GM21447 (cell line): ENCODE results near the gene NAAA.
"Not testable (repeated sequence)": the region's sequence is repeated elsewhere in the genome, so short reads cannot be mapped to it uniquely, and the experiment has no call there.

Experiments
- ATAC-seq: cut with Tn5 transposase; IDR thresholded peaks from one replicate; pipeline ENCODE4 v1.9.1; 2021; ENCODE audit not compliant: unreplicated experiment

The NAAA gene

GRCh38 chr4:75940692-75941253, at the start of gene NAAA:
Gene NAAA (minus strand): TSS chr4:75941013. CDS start chr4:75940949, 64 bp downstream.
- peak; percentile 75 for ATAC-seq

GRCh38 chr4:75989846-75990528, 49.2 kb upstream of the NAAA start:
- peak; percentile 4 for ATAC-seq

- ATAC-seq = no peak
These were observed 44.3 kb upstream of the NAAA start for GRCh38 chr4:75985116-75985515.

GRCh38 chr4:75980576-75980975, 39.8 kb upstream of the NAAA start:
- no peak for ATAC-seq

- no peak for ATAC-seq
These were observed 35.4 kb upstream of the NAAA start for GRCh38 chr4:75976177-75976576.

- ATAC-seq = no peak
These were observed 33.0 kb upstream of the NAAA start for GRCh38 chr4:75973766-75974165.

- no peak for ATAC-seq
These were observed 27.3 kb upstream of the NAAA start for GRCh38 chr4:75968084-75968483.

GRCh38 chr4:75963558-75963957, 22.7 kb upstream of the NAAA start:
- ATAC-seq = no peak

GRCh38 chr4:75962072-75962471, 21.3 kb upstream of the NAAA start:
- ATAC-seq = not testable (repeated sequence)

- not testable (repeated sequence) for ATAC-seq
These were observed 17.7 kb upstream of the NAAA start for GRCh38 chr4:75958546-75958945.

- not testable (repeated sequence) for ATAC-seq
These were observed 14.0 kb upstream of the NAAA start for GRCh38 chr4:75954811-75955210.

- no peak for ATAC-seq
These were observed 12.7 kb upstream of the NAAA start for GRCh38 chr4:75953509-75953908.

- ATAC-seq = no peak
These were observed 9.5 kb upstream of the NAAA start for GRCh38 chr4:75950213-75950815.

- ATAC-seq = peak; percentile 80
These were observed 8.1 kb upstream of the NAAA start for GRCh38 chr4:75948822-75949444.

GRCh38 chr4:75939890-75940691, 722 bp downstream of the NAAA start:
- peak; percentile 68 for ATAC-seq

- ATAC-seq = no peak
These were observed 5.2 kb downstream of the NAAA start for GRCh38 chr4:75935628-75936027.

- ATAC-seq = no peak
These were observed 10.7 kb downstream of the NAAA start for GRCh38 chr4:75930152-75930551.

- not testable (repeated sequence) for ATAC-seq
These were observed 15.9 kb downstream of the NAAA start for GRCh38 chr4:75924916-75925315.

- ATAC-seq = no peak
These were observed 16.4 kb downstream of the NAAA start for GRCh38 chr4:75924309-75924827.

GRCh38 chr4:75922588-75922987, 18.2 kb downstream of the NAAA start:
- ATAC-seq = no peak

- ATAC-seq = no peak
These were observed 18.9 kb downstream of the NAAA start for GRCh38 chr4:75921910-75922309.
